ENCODE data around the gene CLASP2.
"Not testable (repeated sequence)": the region's sequence is repeated elsewhere in the genome, so short reads cannot be mapped to it uniquely, and the experiment has no call there.

Gene CLASP2

GRCh38 chr3:33526787-33527186 is 191.3 kb downstream of the CLASP2 start:
- no peak for DNase-seq

GRCh38 chr3:33525232-33525631 is 192.8 kb downstream of the CLASP2 start:
- DNase-seq, result no peak

GRCh38 chr3:33523093-33523667 is 194.9 kb downstream of the CLASP2 start:
- DNase-seq, result no peak

- no peak for DNase-seq
Measured at GRCh38 chr3:33521736-33522135, 196.3 kb downstream of the CLASP2 start.

- DNase-seq, result no peak
Measured at GRCh38 chr3:33513262-33513863, 204.7 kb downstream of the CLASP2 start.

GRCh38 chr3:33505027-33505426 is 213.0 kb downstream of the CLASP2 start:
- DNase-seq, result no peak

GRCh38 chr3:33496449-33496848 is 221.6 kb downstream of the CLASP2 start:
- DNase-seq, result no peak

- DNase-seq, result no peak
Measured at GRCh38 chr3:33491721-33492120, 226.3 kb downstream of the CLASP2 start.

GRCh38 chr3:33490641-33491241 is 227.3 kb downstream of the CLASP2 start:
- no peak for DNase-seq

- no peak for DNase-seq
Measured at GRCh38 chr3:33488683-33489082, 229.4 kb downstream of the CLASP2 start.

- DNase-seq, result no peak
Measured at GRCh38 chr3:33488246-33488645, 229.8 kb downstream of the CLASP2 start.

GRCh38 chr3:33482111-33482521 is 235.9 kb downstream of the CLASP2 start:
- no peak for DNase-seq

- DNase-seq, result no peak
Measured at GRCh38 chr3:33474896-33475295, 243.2 kb downstream of the CLASP2 start.

- DNase-seq, result no peak
Measured at GRCh38 chr3:33473813-33474212, 244.2 kb downstream of the CLASP2 start.

GRCh38 chr3:33467786-33468185 is 250.3 kb downstream of the CLASP2 start:
- DNase-seq, result no peak

GRCh38 chr3:33461097-33461496 is 257.0 kb downstream of the CLASP2 start:
- no peak for DNase-seq

- DNase-seq, result not testable (repeated sequence)
Measured at GRCh38 chr3:33459577-33459976, 258.5 kb downstream of the CLASP2 start.

GRCh38 chr3:33458446-33458845 is 259.6 kb downstream of the CLASP2 start:
- no peak for DNase-seq

- no peak for DNase-seq
Measured at GRCh38 chr3:33456756-33457155, 261.3 kb downstream of the CLASP2 start.

- no peak for DNase-seq
Measured at GRCh38 chr3:33453331-33453761, 264.7 kb downstream of the CLASP2 start.

GRCh38 chr3:33451994-33452393 is 266.1 kb downstream of the CLASP2 start:
- DNase-seq, result not testable (repeated sequence)

- DNase-seq, result no peak
Measured at GRCh38 chr3:33447958-33448357, 270.1 kb downstream of the CLASP2 start.

GRCh38 chr3:33447256-33447625 is 270.8 kb downstream of the CLASP2 start:
- DNase-seq, result not testable (repeated sequence)

Data from activated naive CD4-positive, alpha-beta T cell treated with anti-CD3 and anti-CD28 coated beads, Interleukin-2, amount 50 U/mL, for 16 hours (primary cell).